ENCODE data around the gene TBCD.
A peak's percentile ranks its signal among the peaks of the same experiment; 100 is the strongest.

TBCD gene

DNA sequence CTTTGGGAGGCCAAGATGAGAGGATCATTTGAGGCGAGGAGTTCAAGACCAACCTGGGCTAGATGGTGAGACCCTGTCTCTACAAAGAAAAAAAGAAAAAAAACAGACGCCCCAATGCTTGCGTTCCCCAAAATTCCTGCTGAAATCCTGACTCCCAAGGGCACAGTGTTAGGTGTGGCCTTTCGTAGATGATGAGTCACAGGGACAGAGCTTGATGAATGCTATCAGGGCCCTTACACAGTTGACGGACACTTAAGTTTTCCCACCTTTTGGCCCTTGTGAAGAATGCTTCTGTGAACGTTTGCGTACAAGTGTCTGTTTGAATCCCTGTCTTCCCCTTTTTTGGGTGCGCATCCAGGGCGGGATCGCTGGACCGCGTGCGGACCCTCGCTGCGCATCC lies 104.5 kb downstream of the TBCD start:
- DNase-seq (ENCODE audit: low read depth in 3 of 3) = no peak

DNA sequence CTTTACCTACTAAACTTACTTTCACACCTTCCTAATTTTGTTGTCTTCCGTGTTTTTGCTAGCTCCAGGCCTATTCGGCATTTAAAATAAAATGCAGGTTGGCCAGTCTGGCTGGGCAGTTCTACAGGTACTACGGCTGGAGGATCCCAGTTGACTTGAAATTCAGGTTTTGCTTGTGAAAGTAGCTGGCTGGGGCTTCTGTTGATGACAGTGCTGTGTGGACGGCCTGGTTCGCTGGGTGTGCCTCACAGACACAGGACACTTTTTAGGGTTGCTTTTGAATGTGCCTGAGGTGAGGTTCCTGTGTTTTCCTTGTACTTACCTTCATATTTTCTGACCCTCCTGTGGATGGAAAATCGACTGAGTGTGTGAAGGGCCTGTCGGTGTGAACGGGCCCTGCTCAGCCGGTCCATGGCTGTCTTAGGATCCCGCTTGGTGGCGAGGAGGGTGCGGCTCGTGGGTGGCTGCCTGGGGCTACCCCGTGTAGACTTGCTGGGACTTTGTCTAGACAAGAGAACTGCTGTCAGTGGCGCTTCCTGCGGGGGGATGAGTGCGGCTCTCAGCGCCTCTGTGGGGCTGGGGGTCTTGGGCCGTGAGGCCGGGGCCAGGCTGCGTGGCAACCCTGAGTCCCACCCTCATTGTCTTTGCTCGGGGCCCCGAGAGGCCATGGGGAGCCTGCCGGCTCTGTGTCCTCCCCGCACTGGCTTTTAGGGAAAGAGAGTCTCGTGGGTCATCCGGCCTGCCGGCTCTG lies 106.7 kb downstream of the TBCD start:
- no peak for DNase-seq (ENCODE audit: low read depth in 3 of 3)

DNA sequence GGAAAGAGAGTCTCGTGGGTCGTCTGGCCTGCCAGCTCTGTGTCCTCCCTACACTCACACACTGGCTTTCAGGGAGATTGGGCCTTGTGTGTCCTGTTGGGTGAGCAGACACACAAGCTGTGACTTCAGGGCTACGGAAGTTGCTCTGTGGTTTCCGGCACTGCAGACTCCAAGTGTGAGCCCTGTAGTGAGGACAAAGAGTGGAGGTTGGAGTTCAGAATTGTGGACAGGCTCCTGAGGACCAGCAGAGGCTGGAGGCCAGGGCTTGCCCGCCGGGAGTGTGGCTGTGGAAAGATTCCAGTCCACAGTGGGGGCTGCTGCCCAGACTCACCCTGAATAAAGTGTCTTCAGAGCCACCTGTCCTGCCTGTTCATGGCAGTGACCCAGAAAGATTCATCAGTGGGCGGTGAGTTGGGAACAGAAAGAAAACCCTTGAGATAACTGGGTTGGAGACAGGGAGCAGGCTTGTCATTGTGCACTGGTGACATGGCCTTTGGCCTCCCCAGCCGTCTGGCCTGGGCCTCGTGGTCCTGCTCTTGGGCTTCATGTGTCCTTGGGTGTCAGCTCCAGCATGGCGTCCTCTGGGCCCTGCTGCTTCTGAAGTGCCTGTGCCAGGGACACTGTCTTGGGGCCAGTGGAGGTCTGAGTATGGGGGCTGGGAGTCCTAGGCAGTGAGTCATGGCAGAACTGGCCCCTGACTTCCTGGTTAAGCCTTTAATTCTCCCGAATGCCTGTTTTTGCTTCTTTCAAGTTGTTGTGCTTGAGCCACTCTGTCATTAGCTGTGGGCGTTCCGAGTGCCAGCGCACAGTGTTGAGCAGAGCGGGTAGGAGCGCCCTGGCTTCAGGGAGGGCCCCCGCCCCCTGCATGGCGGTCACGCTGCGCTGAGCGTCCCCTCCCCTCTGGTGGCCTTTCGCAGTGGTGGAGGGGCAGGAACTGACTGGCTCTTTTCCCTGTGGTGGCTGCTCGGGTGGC lies 107.9 kb downstream of the TBCD start:
- DNase-seq (ENCODE audit: low read depth in 3 of 3) = peak in 2 of 3 donors; percentile 49

DNA sequence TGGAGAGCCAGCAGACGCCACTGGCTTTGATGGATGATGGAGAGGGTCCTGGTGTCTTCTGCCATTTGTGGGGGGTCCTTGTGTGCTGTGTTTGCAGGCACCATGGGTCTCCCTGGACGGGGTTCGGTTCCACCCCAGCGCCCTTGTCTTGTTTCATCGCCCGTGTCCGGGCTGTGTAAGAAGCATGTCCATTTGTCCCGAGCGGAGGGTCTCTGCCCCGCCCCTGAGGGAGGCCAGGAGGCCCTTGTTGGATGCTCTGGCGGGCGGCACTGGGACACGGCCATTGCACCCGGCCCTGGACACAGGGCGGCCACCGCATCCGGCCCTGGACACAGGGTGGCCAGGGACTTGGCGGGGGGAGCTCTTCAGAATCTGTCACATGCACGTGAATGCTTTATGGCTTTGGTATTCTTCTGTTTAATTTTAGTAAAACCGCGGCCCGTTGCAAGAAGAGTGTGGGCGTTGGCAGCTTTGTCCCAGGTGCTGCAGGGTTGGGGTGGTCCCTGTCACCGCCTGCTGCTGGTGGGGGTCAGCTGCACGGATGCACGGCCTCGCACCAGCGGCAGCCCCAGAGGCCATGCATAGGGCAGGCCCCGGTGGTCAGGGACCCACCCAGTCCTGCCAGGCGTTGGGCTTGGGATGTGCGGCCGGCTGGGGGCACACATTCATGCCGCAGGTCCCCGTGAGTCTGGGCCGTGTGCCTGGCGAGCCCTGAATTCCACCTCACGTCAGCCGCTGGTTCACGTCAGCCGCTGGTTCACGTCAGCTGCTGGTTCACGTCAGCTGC lies 108.9 kb downstream of the TBCD start:
- no peak for DNase-seq (ENCODE audit: low read depth in 3 of 3)

DNA sequence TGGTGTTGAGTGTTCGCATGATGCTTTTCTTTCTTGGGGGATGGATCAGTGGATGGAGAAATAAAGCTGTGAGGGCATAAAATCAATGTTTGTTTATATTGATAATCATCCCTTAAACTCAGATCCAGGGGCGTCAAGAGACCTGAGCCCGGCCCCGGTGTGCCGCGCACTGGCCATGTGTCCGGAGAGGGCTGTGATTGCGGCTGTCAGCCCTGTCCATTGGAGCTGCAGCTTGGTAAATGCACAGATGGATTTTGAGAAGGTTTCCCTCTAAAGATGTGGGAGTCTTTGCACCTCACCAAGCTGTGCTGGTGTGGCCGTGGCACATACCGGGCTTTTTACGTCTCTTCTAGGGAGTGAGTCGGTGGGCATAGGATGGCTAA lies 109.5 kb downstream of the TBCD start:
- no peak for DNase-seq (ENCODE audit: low read depth in 3 of 3)

DNA sequence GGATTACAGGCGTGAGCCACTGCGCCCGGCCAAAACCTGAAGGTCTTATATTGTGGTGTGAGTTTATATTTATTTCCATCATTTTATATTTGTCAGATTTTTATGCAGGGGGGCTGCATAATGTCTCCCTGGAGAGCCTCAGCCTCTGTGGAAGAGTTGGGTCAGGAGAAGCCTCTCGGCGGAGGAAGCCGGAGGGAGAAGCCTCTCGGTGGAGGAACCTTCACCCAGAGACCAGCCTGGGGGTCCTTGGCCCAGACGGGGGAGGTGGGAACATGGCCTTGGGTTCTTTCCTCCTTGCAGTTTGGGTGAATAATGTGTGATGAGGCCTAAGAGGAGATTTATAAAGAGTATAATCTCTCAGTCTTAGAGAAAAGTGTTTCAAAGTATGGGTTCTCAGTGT lies 110.3 kb downstream of the TBCD start:
- DNase-seq (ENCODE audit: low read depth in 3 of 3) = no peak

DNA sequence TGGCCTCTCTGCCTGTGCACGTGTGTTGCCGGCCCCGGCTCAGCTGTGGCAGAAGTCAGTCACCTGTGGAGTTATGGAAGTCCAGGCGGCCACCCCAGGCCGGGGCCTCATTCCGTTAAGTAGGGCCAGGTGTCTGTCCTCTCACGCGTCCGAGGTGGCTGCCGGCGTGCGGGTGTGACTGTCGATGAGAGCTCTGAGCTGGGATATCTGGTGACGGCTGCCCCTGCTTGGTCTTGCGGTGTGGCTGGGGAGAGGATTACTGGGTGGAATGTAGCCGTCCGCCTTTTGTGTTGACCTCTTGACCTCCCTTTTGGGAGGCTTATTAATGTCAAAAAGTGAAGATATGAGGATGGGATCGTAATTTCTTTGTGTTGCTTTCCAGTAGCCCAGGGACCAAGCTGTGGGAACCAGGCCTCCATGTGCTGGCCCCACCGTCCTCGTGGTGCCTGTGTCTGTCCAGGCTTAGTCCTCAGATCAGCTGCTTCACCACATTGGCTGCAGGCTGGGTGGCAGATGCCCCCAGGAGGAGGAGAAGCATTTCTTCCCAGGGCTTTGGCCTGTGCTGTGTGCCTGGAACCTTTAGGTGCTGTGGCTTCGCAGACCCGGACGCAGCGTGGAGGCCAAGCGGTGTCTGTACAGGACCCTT lies 111.0 kb downstream of the TBCD start:
- no peak for DNase-seq (ENCODE audit: low read depth in 3 of 3)

DNA sequence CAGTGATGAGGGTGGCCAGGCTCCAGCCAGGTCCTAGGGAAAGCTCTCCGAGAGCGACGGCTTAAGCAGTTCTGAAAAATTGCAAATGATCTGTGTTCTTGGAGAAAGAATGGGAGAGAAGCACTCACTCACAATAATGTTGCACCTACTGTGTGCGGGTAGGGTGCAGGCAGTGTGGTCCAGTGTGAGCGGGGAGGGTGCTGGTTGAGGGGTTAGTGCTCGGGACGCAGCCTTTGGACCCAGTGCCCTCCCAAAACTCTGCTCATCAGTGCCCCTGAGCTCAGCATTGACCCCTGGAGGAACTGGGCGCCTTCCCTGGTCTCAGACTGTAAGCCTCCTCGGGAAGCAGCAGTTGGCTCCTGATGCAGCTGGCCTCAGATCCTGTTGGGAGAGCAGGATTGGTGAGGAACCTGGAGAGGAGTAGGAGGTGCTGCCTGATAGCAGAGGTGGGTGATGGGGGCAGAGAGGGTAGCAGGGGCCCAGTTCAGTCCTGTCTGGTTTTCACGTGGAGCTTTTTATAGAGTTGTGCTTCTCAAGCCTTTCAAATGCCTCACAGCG lies 111.6 kb downstream of the TBCD start:
- no peak for DNase-seq (ENCODE audit: low read depth in 3 of 3)

DNA sequence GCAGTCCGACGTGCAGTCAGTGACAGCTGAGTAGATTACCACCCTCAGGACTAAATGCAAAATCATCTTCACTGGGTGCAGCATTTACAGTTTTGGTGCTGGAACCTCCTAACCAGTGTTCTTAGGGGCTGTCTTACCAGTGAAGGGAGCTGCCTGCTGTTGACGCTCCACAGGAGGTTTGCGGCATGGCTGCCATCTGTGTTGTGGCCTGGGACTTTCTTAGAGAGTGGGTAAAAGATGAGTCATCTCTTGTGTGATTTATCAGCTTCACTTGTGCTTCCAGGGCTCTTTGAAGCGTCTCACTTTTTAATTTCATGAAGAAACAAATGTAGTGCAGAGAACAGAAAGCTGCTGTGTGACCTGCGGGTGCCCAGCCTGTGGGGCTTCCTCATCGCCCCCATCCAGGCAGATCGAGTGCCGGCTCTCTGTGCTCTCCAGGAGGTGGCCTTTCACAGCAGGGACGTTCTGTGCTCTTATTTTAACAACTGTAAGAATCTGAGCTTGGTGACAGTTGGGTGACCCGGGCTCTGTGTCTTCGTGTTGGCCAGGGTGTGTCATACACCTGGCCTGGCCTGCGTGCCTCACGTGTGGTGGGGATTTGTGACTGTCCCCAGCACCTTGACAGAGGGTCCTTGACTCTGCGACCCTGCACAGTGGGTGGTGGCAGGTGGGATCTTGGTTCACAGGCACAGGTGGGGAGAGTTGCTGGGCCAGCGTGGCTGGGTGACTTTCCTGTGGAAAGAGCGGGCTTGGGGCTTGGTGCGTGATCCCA lies 112.3 kb downstream of the TBCD start:
- DNase-seq (ENCODE audit: low read depth in 3 of 3) = peak; percentile 59 to 81 (median 64)

DNA sequence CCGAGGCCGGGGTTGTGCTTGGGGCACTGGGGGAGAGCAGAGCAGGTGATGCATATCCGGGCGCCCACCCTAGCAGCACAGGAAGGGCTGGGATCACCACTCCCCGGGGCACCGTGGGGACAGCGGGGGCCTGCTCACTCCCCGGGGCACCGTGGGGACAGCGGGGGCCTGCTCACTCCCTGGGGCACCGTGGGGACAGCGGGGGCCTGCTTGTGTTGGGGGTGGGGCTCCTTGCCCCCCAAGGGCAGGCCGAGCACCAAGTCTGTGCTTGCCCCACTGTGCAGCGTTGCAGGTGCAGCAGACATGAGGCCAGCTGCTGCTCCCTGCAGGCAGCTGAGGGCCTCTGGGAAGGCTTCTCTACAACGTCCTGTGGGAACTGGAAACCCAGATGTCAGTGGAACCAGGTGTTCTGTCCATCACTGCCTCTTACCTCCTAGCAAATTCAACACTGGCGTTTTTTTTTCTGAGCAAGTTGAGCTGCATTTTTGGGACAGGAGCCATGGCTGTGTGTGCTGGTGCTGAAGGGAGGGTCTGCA lies 112.9 kb downstream of the TBCD start:
- DNase-seq (ENCODE audit: low read depth in 3 of 3) = no peak

DNA sequence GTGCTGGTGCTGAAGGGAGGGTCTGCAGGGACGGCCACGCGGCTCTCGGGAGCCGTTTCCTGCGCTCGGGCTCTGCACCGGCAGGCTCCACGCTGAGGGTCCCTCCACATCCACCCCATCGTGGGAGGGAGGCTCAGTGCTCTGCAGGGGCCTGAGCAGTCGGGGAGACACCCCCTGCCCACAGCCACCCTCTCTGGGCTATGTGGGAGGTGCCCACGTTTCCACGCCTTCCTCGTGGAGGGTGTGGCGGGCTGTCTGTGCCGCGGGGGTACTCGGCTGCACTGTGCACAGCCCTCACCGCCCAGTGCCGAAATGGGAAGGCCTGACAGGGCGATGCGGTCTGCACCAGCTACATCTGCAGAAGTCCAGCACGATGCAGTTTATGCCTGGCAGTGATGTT lies 113.4 kb downstream of the TBCD start:
- DNase-seq (ENCODE audit: low read depth in 3 of 3) = no peak

DNA sequence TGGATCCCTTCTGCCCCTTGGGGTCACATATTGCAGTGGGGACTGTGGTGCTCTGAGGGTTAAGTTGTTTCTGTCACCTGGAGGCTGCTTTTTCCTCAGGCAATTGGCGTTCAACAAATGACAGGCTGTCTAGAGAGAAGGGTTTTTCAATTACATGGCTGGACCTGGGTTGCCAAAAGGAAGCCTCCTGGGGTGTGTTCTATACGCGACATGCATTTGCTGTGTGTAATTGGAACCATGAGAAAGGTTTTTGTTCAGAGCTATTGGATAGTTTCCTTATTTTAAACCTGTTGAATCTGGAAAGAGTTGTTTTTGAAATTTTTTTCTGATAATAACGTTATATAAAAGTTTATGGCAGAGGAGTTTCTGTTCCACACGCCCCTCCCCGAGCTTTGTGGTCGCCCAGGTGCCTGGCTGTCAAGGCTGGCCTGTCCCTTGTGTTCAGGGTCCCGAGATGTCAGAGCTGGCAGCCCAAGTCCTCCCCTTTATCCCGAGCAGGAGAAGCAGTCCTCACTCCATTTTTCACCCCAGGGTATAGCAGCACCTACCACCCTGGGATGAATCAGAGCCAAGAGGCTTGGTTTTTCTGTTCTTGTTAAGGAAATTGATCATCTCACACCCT lies 114.0 kb downstream of the TBCD start:
- DNase-seq (ENCODE audit: low read depth in 3 of 3) = no peak

DNA sequence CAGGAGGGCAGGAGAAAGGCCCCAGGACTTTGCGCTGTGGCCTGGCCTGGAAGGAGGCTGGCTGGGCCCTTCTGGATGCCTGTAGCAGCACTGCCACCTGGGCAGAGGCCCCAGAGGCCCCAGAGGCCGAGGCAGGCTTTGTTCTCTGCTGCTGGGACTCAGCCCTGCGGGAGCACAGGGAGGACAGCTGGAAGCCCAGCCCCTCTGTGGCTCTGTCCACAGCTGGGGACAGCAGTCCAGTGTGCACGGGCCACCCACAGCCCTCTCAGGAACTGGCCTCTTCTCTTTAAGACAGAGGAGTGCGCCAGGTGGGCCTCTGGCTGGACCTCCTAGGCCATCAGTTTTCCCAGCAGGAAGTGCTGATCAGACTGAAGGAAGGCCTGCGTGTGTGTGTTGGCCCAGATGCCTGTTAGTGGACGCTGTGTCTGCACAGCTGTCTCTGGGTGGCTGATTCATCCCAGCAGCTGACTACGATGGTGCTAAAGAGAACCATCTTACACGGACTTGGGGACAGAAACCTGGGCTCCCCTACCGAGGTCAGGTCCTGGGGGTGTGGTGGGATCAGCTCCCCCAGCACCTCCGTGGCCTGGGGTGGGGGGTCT lies 114.8 kb downstream of the TBCD start:
- DNase-seq (ENCODE audit: low read depth in 3 of 3) = no peak

DNA sequence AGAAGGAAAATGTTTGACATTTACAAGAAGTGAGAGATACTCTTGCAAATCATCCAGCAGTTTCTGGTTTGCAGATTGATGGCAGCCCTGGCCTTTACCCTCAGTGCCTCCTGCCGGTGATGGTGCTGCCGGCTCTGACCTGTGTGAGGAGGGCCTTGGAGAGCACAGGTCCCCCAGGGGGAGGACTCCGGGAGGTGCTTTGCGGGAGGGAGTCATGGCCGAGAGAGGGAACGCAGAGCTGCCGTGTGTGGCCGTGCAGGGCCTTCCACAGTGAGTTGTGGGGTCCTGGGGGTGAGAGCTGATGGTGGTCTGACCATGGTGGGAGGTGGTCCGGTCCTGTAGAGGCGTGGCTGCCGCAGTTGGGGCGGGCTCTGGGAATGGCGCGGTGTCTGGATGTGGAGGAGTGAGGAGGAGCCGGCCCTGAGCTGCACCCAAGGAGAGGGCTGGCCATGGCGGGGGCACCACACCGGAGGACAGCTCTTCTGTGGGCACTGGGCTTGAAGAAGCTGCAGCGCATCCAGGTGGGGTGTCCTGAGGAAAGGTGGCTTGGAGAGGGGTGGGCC lies 116.0 kb downstream of the TBCD start:
- no peak for DNase-seq (ENCODE audit: low read depth in 3 of 3)

DNA sequence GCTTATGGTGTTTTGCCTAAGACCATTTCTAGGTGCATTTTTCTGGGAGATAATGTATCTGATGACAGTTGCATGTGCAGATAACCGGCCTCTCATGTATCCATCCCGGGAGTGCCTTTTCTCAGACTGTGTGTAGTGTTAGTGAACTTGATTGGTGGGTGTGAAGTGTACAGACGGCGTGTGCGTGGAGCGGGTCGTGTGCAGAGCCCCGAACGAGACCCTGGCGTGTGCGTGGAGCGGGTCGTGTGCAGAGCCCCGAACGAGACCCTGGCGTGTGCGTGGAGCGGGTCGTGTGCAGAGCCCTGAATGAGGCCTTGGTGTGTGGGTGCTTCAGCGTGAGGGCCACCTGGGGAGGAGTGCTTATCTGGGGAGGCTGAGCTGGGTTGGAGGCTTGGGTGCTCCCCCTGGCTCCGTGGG lies 116.9 kb downstream of the TBCD start:
- DNase-seq (ENCODE audit: low read depth in 3 of 3) = no peak

DNA sequence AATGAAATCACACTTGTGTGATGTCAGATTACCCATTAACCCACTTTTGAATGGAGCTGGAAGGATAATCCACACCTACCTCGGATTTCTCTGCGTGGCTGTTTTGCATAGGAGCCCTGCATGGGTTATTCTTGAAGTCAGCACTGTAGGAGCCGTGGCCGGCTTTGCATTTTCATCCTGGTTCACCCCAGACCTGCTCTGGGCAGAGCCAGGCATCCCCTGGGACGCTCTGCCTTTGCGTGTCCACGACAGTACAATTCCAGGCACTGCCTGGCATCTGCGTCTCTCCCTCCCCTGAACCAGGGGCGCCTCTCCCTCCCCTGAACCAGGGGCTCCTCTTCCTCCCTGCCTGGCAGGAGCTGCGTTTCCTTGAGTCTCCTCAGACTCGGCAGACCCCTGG lies 117.7 kb downstream of the TBCD start:
- no peak for DNase-seq (ENCODE audit: low read depth in 3 of 3)

DNA sequence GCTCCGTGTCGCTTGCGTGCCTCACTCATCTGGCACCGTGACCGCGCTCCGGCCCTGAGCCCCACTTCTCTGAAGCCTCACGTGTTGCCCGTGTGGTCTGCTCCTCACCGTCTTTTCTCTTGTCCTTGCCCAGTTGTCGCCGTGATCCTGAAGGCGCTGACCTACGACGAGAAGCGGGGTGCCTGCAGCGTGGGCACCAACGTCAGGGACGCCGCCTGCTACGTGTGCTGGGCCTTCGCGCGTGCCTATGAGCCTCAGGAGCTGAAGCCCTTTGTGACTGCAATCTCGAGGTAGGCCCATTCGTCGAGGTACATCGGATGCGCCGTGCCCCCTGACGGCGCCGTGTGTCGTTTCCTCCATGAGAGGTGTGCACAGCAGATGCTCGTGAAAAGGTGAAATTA lies 118.2 kb downstream of the TBCD start:
- DNase-seq (ENCODE audit: low read depth in 3 of 3) = no peak

DNA sequence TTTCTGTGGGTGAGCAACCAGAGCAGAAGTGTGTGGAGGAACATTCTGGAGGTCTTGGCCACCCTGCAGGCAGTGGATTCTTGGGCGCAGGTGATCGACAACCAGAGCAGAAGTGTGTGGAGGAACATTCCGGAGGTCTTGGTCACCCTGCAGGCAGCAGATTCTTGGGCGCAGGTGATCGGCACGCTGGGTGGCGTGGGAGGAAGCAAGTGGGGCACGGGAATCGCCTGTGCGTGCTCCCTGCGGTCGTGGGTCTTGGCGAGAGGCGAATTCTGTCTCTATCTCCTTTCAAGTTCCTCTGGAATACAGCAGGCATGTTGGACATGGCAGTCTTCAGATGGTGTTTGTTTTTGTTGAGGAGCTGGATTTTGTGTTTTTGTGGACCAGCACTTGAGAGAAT lies 118.7 kb downstream of the TBCD start:
- no peak for DNase-seq (ENCODE audit: low read depth in 3 of 3)

All from stimulated activated CD4-positive, alpha-beta T cell treated with anti-CD3 and anti-CD28 coated beads, TNF-alpha, amount 100 ng/mL, for 48 hours (primary cell).